HG02763 (cell line): ENCODE data around the gene IL18RAP.

Experiments used
- ATAC-seq: cut with Tn5 transposase; IDR thresholded peaks from one replicate; pipeline ENCODE4 v1.9.1; 2021; ENCODE audit warnings: mild to moderate bottlenecking, moderate library complexity; ENCODE audit not compliant: unreplicated experiment

Gene IL18RAP

DNA sequence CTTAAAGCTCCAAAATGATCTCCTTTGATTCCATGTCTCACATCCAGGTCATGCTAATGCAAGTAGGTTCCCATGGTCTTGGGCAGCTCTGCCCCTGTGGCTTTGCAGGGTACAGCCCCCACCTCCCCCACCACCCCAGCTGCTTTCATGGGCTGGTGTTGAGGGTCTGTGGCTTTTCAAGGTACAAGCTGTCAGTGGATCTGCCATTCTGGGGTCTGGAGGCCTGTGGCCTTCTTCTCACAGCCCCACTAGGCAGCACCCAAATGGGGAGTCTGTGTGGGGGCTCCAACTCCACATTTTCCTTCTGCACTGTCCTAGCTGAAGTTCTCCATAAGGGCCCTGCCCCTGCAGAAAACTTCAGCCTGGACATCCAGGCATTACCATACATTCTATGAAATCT lies 69.0 kb downstream of the IL18RAP start:
- no peak for ATAC-seq

DNA sequence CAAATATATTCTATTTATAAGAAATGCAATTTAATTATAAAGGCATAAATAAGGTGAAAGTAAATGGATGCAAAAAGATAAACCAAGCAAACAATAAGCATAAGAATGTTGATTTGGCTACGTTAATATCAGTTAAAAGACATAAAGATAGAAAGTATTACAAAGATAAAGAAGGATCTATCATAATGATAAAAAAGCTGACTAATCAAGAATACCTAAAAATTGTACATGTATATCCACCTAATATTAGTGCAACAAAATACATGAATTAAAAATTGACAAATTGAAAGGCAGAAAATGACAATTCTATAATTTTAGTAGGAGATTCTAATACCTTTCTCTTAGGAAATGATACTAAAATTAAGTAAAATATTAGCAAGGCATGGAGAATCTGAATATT lies 71.6 kb downstream of the IL18RAP start:
- no peak for ATAC-seq

- no peak for ATAC-seq
These were observed 75.5 kb downstream of the IL18RAP start for GRCh38 chr2:102498414-102498813.

GRCh38 chr2:102499558-102499957 lies 76.6 kb downstream of the IL18RAP start:
- no peak for ATAC-seq
